Stimulated activated CD8-positive, alpha-beta memory T cell treated with anti-CD3 and anti-CD28 coated beads, Interleukin-4, amount 100 ng/mL, for 4 hours (primary cell): ENCODE data around the gene LPGAT1.
A peak's percentile ranks its signal among the peaks of the same experiment; 100 is the strongest.
"Not testable (repeated sequence)": the region's sequence is repeated elsewhere in the genome, so short reads cannot be mapped to it uniquely, and the experiment has no call there.

ENCODE experiments used
- DNase-seq, 2 donors: peaks; one replicate each; pipeline ENCODE4 v3.0.0-alpha.2; 2020; ENCODE audit warnings: low read depth in 2 of 2, low spot score in 1 of 2

LPGAT1 gene

GRCh38 chr1:211830328-211831142, at the start of gene LPGAT1:
Gene LPGAT1 (minus strand): TSS chr1:211830763. CDS start chr1:211829296, 1,467 bp downstream.
- peak; percentile 27 to 43 for DNase-seq

- DNase-seq: no peak
Observed at GRCh38 chr1:211879475-211879874, 48.9 kb upstream of the LPGAT1 start.

- no peak for DNase-seq
Observed at GRCh38 chr1:211876851-211877590, 46.5 kb upstream of the LPGAT1 start.

GRCh38 chr1:211875541-211875940, 45.0 kb upstream of the LPGAT1 start:
- no peak for DNase-seq

GRCh38 chr1:211874521-211875347, 44.2 kb upstream of the LPGAT1 start:
- DNase-seq: no peak

GRCh38 chr1:211873731-211874130, 43.2 kb upstream of the LPGAT1 start:
- not testable (repeated sequence) for DNase-seq

- no peak for DNase-seq
Observed at GRCh38 chr1:211870156-211870555, 39.6 kb upstream of the LPGAT1 start.

- DNase-seq: no peak
Observed at GRCh38 chr1:211865180-211865579, 34.6 kb upstream of the LPGAT1 start.

- DNase-seq: no peak
Observed at GRCh38 chr1:211859405-211859804, 28.8 kb upstream of the LPGAT1 start.

- DNase-seq: no peak
Observed at GRCh38 chr1:211851174-211851573, 20.6 kb upstream of the LPGAT1 start.

GRCh38 chr1:211843507-211844298, 13.1 kb upstream of the LPGAT1 start:
- DNase-seq: no peak

GRCh38 chr1:211843018-211843417, 12.5 kb upstream of the LPGAT1 start:
- DNase-seq: no peak

- DNase-seq: no peak
Observed at GRCh38 chr1:211842518-211842917, 12.0 kb upstream of the LPGAT1 start.

GRCh38 chr1:211839106-211839505, 8.5 kb upstream of the LPGAT1 start:
- DNase-seq: no peak

- DNase-seq: no peak
Observed at GRCh38 chr1:211833174-211833820, 2.7 kb upstream of the LPGAT1 start.

GRCh38 chr1:211832661-211833060, 2.1 kb upstream of the LPGAT1 start:
- DNase-seq: no peak

- no peak for DNase-seq
Observed at GRCh38 chr1:211831558-211832323, 1.2 kb upstream of the LPGAT1 start.

GRCh38 chr1:211830055-211830327, 572 bp downstream of the LPGAT1 start:
- no peak for DNase-seq

- DNase-seq: no peak
Observed at GRCh38 chr1:211829343-211830054, 1.1 kb downstream of the LPGAT1 start.
